ENCODE measurements around the gene POLN. TPM values are rescaled to one million over a fixed set of nuclear protein-coding genes. Genes with fewer than 3 reads are reported as not detected.

POLN gene
- polyA plus RNA-seq, 1 experiment, result 0.35 TPM

- ChIA-PET CTCF (no interaction called here), POLR2A (no interaction called here)
- H3K4me3 ChIP-seq (ENCODE audit: low read depth, low read length), result no peak overlapping the region
- no peak overlapping the region for H3K27ac ChIP-seq (ENCODE audit: low read depth, low read length)
- H3K9me3 ChIP-seq (ENCODE audit: control insufficient read depth, insufficient read depth, low read length), result no peaks in the 10 kb centered on the region
- no peak for TF ChIP-seq CTCF (IDR thresholded peaks at IDR 0.05; ENCODE audit: low read depth, low read length)
- no peaks in the 10 kb centered on the region for H3K27me3 ChIP-seq (ENCODE audit: control insufficient read depth, insufficient read depth, low read length)
- no peak for DNase-seq (ENCODE audit: low read depth, low spot score)
Observed at GRCh38 chr4:2159931-2160330, 82.0 kb downstream of the POLN start.

- Histone ChIP-seq H3K27ac (ENCODE audit: low read depth, low read length) (no peak overlapping the region), H3K9me3 (ENCODE audit: control insufficient read depth, insufficient read depth, low read length) (peaks cover 5% of the 10 kb centered on the region; the same call in 1 of the 2 replicates), H3K4me3 (ENCODE audit: low read depth, low read length) (no peak overlapping the region), H3K27me3 (ENCODE audit: control insufficient read depth, insufficient read depth, low read length) (peaks cover 3% of the 10 kb centered on the region)
- TF ChIP-seq CTCF (IDR thresholded peaks at IDR 0.05; ENCODE audit: low read depth, low read length), result no peak
- POLR2A ChIA-PET, result no interaction called here
- DNase-seq (ENCODE audit: low read depth, low spot score), result no peak
- CTCF ChIA-PET, result no interaction called here
Observed at GRCh38 chr4:2155246-2155645, 86.7 kb downstream of the POLN start.

DNA sequence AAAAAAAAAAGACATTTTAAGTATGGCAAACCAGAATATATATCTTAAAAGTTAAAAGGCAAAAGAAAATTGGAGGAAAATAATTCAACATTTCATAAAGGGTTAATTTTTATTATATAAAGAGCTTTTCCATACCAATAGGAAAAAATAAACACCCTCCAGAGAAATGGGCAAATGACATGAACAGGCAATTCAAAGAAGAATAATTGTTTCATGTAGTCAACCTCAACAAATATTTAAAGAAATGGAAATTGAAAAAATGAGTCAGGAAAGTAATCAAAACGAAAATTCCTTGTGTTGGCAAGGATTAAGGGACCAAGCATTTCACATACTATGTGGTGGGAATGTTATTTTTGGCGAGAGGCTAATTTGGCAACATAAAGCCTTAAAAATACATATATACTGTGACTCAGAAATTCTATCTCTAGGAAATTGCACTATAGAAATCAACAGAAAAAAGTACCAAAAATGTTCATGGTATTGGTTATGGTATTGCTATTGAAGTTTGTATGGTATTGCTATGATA is 87.6 kb downstream of the POLN start:
- peaks cover 3% of the 10 kb centered on the region for H3K27me3 ChIP-seq (ENCODE audit: control insufficient read depth, insufficient read depth, low read length)
- POLR2A ChIA-PET, result no interaction called here
- no peak for TF ChIP-seq CTCF (IDR thresholded peaks at IDR 0.05; ENCODE audit: low read depth, low read length)
- no peak for DNase-seq (ENCODE audit: low read depth, low spot score)
- no peak overlapping the region for H3K27ac ChIP-seq (ENCODE audit: low read depth, low read length)
- peaks cover 5% of the 10 kb centered on the region; the same call in 1 of the 2 replicates for H3K9me3 ChIP-seq (ENCODE audit: control insufficient read depth, insufficient read depth, low read length)
- H3K4me3 ChIP-seq (ENCODE audit: low read depth, low read length), result no peak overlapping the region
- CTCF ChIA-PET, result interaction anchor here (0.7 kb wide), 3 partner anchors 9 to 519 kb away, joined by 5 to 7 read pairs (median 6); no protein-coding TSS in a partner anchor

- TF ChIP-seq CTCF (IDR thresholded peaks at IDR 0.05; ENCODE audit: low read depth, low read length), result no peak
- Histone ChIP-seq H3K27me3 (ENCODE audit: control insufficient read depth, insufficient read depth, low read length) (peaks cover 3% of the 10 kb centered on the region), H3K9me3 (ENCODE audit: control insufficient read depth, insufficient read depth, low read length) (peaks cover 5% of the 10 kb centered on the region; the same call in 1 of the 2 replicates), H3K27ac (ENCODE audit: low read depth, low read length) (no peak overlapping the region), H3K4me3 (ENCODE audit: low read depth, low read length) (no peak overlapping the region)
- CTCF ChIA-PET, result interaction anchor here (1.6 kb wide), 1 partner anchor 69 kb away, joined by 6 read pairs; no protein-coding TSS in a partner anchor
- POLR2A ChIA-PET, result no interaction called here
- DNase-seq (ENCODE audit: low read depth, low spot score), result no peak
Observed at GRCh38 chr4:2151544-2151943, 90.4 kb downstream of the POLN start.

DNA sequence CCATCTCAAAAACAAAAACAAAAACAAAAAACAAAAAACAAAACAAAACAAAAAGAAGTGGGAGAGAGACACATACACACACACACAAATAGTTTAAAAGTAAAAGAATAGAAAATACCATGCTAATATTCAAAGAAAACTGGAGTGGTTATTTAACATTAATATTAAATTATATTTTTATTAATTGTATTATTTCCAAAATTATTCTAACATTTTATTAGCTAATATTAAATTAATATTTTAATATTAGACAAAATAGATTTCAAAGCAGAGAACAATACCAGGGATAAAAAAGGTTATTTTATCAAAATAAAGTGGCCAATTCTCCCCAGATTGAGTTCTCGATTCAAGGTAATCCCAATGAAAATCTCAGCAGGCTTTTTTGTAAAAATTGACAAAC is 91.8 kb downstream of the POLN start:
- peaks cover 3% of the 10 kb centered on the region for H3K27me3 ChIP-seq (ENCODE audit: control insufficient read depth, insufficient read depth, low read length)
- H3K4me3 ChIP-seq (ENCODE audit: low read depth, low read length), result no peak overlapping the region
- ChIA-PET POLR2A (no interaction called here), CTCF (interaction anchor here (1.6 kb wide), 1 partner anchor 70 kb away, joined by 6 read pairs; no protein-coding TSS in a partner anchor)
- no peak for DNase-seq (ENCODE audit: low read depth, low spot score)
- peaks cover 5% of the 10 kb centered on the region; the same call in 1 of the 2 replicates for H3K9me3 ChIP-seq (ENCODE audit: control insufficient read depth, insufficient read depth, low read length)
- no peak overlapping the region for H3K27ac ChIP-seq (ENCODE audit: low read depth, low read length)
- TF ChIP-seq CTCF (IDR thresholded peaks at IDR 0.05; ENCODE audit: low read depth, low read length), result no peak

Data from AG04450 (cell line).